ENCODE data around the gene CRY2.

Gene CRY2

DNA sequence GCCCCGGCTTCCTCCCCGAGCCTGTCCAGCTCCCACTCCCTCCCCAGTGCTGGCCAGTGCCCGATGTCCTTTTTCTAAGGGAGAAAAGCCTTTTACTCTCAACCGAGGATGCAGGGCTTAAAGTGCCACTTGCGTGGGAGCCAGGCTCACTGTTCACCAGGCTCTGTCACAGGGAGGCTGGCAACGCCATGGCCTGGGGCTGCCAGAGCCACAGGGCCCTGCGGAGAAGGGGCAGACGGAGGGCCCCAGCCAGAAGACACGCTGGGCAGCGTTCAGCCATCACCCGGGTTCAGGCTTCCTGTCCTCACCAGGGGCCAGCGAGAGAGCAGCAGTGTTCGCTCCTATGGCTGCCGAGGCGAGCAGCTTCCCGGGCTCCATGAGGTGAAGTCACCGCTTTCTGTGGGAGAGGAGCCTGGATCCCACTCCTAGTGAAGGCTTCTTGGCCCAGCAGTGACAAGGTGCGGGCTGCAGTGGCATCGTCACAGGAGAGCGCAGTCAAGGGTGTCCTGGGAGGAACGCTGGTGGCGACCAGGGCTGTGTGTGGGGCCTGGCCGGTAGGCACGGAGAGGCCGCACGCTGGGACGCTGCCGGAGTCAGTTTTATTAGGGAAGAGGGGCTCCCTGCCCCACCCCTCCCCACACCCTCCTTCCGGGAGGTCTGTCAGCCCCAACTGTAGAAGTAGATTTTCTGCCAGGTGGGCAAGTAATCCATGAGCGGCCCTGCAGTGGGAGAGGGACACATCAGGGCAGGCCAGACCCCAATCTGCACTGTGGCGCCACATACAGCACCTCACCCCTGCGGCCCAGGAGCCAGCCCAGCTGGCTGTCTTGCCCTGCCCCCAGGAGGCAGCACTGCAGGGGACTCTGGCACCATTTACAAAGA is 62.6 kb downstream of the CRY2 start:
- TF ChIP-seq, protein P1, sequence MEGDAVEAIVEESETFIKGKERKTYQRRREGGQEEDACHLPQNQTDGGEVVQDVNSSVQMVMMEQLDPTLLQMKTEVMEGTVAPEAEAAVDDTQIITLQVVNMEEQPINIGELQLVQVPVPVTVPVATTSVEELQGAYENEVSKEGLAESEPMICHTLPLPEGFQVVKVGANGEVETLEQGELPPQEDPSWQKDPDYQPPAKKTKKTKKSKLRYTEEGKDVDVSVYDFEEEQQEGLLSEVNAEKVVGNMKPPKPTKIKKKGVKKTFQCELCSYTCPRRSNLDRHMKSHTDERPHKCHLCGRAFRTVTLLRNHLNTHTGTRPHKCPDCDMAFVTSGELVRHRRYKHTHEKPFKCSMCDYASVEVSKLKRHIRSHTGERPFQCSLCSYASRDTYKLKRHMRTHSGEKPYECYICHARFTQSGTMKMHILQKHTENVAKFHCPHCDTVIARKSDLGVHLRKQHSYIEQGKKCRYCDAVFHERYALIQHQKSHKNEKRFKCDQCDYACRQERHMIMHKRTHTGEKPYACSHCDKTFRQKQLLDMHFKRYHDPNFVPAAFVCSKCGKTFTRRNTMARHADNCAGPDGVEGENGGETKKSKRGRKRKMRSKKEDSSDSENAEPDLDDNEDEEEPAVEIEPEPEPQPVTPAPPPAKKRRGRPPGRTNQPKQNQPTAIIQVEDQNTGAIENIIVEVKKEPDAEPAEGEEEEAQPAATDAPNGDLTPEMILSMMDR (IDR thresholded peaks at IDR 0.05) = no peak

DNA sequence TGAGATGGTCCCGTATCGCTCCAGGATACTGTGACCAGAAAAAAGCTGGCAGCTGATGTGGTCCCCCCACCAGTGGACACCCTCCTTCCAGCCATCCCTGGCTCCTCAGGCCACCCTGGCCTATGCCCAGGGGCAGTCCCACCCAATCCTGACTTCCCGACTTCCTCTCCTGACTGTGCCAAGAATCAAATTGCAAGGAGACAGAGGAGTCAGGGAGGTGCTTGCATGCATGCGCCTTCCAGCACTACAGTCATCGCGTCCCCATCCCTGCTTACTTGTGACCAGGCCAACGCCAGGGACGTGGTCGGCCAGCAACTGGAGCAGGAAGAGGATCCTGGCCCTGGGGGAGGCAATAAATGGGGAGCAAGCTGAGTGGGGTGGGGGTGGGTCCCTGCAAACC is 63.3 kb downstream of the CRY2 start:
- TF ChIP-seq, protein P1 (IDR thresholded peaks at IDR 0.05) = no peak

DNA sequence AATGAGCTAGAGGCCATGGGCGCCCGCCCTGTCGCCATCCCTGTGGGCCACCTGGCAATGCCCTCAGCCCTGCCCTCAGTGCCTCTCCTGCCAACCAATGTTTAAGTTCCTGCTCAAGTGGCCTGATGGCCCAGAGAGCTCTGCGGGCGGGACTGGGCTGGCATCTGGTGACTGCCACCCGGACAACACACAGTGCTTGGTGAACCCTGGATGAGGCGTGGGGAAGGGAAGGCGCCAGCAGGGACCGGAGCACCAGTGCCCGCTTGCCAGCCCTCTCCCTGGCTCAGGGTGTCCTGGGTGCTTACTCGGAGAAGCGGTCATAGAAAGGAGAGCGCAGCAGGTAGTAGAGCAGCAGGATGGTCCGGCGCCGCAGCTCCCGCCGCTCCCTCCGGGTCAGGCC is 66.2 kb downstream of the CRY2 start:
- TF ChIP-seq, protein P1 (IDR thresholded peaks at IDR 0.05) = no peak

DNA sequence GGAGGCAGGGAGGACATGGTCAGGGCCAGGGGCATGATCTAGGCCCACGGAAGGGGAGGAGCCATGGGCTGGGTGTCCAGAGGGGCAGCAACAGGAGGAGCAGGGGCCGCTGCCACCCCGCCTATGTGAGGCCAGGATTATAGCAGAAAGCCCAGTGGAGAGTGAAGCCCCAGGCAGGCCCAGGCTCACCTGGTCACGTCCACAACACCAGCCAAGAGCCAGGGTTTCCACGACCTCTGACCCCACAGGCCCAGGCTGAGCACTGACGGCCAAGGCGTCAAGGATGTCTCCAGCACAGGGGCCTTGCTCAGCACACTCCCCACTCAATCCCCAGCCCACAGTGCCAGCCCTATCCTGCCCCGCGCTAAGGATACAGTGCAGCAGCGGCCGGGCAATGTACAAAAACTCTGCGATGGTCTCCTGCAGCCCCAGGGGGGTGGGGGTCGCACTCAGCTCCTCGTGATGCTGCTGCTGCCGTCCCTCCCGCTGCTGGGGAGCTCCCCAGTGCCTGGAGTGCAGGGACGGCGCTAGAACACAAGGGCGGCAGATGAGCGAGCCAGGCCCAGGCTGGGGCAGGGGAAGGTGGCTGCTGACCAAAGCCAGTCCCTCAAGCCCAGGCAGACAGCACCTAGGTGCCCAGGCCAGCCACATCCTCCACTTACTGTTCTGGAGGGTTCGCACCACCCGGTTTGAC is 66.8 kb downstream of the CRY2 start:
- TF ChIP-seq, protein P1 (IDR thresholded peaks at IDR 0.05) = no peak

DNA sequence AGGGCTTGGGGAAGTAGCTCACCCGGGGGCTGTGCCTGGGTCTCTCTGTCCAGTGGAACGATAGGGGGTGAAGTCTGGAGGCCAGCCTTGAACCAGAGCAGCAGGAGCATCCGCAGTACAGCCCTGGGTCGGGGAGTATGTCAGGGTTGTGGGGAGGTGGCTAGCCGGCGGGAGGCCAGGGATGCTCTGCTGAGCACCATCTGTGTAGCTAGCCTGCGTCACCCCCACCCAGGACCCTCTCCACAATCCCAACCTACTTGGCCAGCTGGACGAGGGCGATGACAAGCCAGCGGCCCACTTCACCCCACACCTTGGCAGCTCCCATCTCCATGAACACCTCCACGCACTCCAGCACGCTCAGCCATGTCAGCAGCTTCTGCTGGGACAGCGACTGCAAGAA is 68.2 kb downstream of the CRY2 start:
- TF ChIP-seq, protein P1 (IDR thresholded peaks at IDR 0.05) = no peak

DNA sequence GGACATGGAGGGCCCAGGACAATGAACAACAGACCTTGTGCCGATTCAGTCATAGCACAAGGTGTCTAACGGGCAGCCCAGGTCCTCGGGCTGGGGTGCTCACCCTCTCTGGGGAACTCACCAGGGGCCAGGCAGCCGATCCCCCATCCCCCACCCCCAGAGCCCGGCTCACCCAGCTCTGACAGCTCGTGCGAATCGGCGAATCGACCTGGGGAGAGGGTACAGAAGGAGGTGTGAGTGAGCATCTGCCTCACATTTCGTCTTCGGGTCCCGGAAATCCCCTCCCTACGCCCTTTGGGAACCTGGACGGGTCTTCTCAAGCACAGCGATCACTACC is 70.0 kb downstream of the CRY2 start:
- TF ChIP-seq, protein P1 (IDR thresholded peaks at IDR 0.05) = no peak

DNA sequence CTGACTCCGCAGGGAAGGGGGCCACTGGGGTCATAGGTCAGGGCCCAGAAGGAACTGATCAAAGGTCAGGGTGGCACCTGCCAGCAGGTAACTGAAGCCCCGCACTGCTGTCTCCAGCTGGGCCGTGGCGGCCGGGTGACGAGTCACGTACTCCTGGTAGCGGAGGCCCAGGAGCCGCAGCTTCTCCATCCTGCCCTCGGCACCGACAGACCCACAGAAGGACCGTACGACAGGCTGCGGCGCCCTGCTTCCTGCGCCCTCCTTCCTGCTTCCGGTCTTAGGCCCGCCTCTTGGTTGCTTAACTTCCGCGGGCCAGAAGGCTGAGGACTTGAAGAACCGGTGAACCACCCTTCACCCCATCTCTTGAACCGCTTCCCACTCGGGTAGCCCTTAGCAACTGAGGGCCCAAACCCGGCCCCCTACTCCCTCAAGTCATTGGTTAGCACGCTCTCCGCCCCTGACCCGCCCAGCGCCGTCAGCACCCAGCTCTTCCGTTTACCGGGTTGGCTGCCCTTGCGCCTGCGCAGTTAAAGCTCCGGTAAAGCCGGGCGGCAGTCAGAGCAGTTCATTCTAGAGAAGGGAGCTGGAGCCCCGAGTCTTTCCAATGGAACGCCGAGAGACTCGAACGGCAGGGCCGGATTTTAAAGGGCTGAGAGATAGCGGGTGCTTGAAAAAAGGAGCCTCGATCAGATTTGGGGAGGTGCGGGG is 70.5 kb downstream of the CRY2 start, which contains the start of gene PEX16:
Gene PEX16, minus strand, starts transcription at position 255 of the 708 bp plus-strand sequence. Its CDS starts 66 bp downstream, at position 189.
- TF ChIP-seq, protein P1 (IDR thresholded peaks at IDR 0.05) = no peak

All from LNCAP (cell line).